Fibroblast of lung (primary cell): Measurements from ENCODE around the gene GPR55. TPM values are rescaled to one million over a fixed set of nuclear protein-coding genes. Genes with fewer than 3 reads are reported as not detected.

Experiments used
- DNase-seq, 2 donors: peaks; one replicate each; pipeline versions ENCODE4 v3.0.0 to v3.0.0-alpha.2; 2010; ENCODE audit warnings: low read depth in 2 of 2
- H2AFZ ChIP-seq: 2 replicates; pipeline ENCODE4 v1.5.1; 2012; ENCODE audit warnings: low read length, control low read depth, inconsistent platforms
- H3K27ac ChIP-seq: 2 replicates; pipeline ENCODE4 v1.5.1; 2011; ENCODE audit warnings: low read length, control low read depth; ENCODE audit not compliant: insufficient read depth
- H3K27me3 ChIP-seq: 2 replicates; pipeline ENCODE4 v1.5.1; 2011; ENCODE audit warnings: mild to moderate bottlenecking, low read length; ENCODE audit not compliant: control insufficient read depth, insufficient read depth
- H3K36me3 ChIP-seq: 2 replicates; pipeline ENCODE4 v1.5.1; 2011; ENCODE audit warnings: low read length; ENCODE audit not compliant: control insufficient read depth, insufficient read depth
- H3K4me1 ChIP-seq: 2 replicates; pipeline ENCODE4 v1.5.1; 2011; ENCODE audit warnings: low read length; ENCODE audit not compliant: control insufficient read depth, insufficient read depth; ENCODE audit errors: extremely low read depth
- H3K4me2 ChIP-seq: 2 replicates; pipeline ENCODE4 v1.5.1; 2011; ENCODE audit warnings: low read length, control low read depth; ENCODE audit not compliant: insufficient read depth; ENCODE audit errors: extremely low read depth
- H3K4me3 ChIP-seq, 4 experiments: fragments of 200-600 bp in 1 of 4; sonication (generic) in 1 of 4; replicated peaks in 1 of 4; 2 replicates each; pipeline ENCODE4 v1.5.1; 2011 to 2016; ENCODE audit warnings: low read length in 4 of 4, low read depth in 3 of 4, mild to moderate bottlenecking in 3 of 4, control low read depth in 2 of 4, inconsistent platforms in 1 of 4, mixed read lengths in 1 of 4; ENCODE audit not compliant: insufficient read depth in 1 of 4; ENCODE audit errors: control extremely low read depth in 1 of 4
- H3K79me2 ChIP-seq: 2 replicates; pipeline ENCODE4 v1.5.1; 2012; ENCODE audit warnings: mild to moderate bottlenecking, low read length, inconsistent platforms; ENCODE audit not compliant: control insufficient read depth, insufficient read depth
- H3K9ac ChIP-seq: 2 replicates; pipeline ENCODE4 v1.5.1; 2011; ENCODE audit warnings: mild to moderate bottlenecking, low read length, control low read depth; ENCODE audit not compliant: insufficient read depth
- H3K9me3 ChIP-seq: 2 replicates; pipeline ENCODE4 v1.5.1; 2012; ENCODE audit warnings: low read depth, low read length; ENCODE audit not compliant: control insufficient read depth, insufficient read depth
- H4K20me1 ChIP-seq: 2 replicates; pipeline ENCODE4 v1.5.1; 2011; ENCODE audit warnings: low read length; ENCODE audit not compliant: control insufficient read depth, insufficient read depth; ENCODE audit errors: extremely low read depth
- CTCF ChIP-seq, 2 donors: IDR thresholded peaks in 1 of 2; conservative IDR thresholded peaks in 1 of 2; 1 replicate in 1 of 2; 2 replicates in 1 of 2; pipeline ENCODE4 v1.5.1; 2011 to 2012; ENCODE audit warnings: low read length in 2 of 2, control low read depth in 1 of 2, inconsistent platforms in 1 of 2, low read depth in 1 of 2, mild to moderate bottlenecking in 1 of 2
- EZH2 ChIP-seq: IDR thresholded peaks from 2 replicates; pipeline ENCODE4 v1.5.1; 2012; ENCODE audit warnings: low read length, control low read depth, mild to moderate bottlenecking; ENCODE audit errors: missing control alignments
- polyA plus RNA-seq, 2 donors: library from polyadenylated mRNA; depleted of rRNA in 1 of 2; stranded (reverse) in 1 of 2; unstranded in 1 of 2; fragments of >200 nt; gene quantifications; 2 replicates each; pipeline ENCODE4 v1.2.1, GENCODE V29; 2011 to 2012; ENCODE audit warnings: missing spikeins in 1 of 2
- total RNA-seq: library from RNA; depleted of rRNA; stranded (reverse); fragments of >200 nt; gene quantifications from 2 replicates; pipeline ENCODE4 v1.2.1, GENCODE V29; 2014

GPR55 gene
- total and polyA plus RNA-seq, 2 donors (not counting 1 experiment from before 2014, with no cell fraction given), result not detected

DNA sequence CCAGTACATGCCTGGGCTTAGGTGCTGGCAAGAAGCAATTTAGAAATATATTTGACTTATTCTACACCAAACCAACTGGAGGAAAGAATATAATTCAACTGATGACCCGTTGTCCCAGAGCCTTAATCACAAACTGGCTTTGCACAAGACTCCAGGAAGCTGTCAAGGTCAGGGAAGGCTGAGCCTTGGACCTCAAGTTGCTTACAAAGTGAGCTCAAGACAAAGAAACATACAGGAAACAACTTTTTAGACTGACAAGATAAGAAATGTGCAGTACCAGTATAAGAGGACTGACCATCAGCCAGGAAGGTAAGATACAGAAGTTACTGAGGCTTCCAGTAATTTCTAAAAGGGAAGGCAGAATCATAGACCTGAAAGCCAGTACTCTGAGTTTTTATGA is 35.0 kb upstream of the GPR55 start:
- no peak overlapping the region for H3K4me3 ChIP-seq
- no peaks in the 10 kb centered on the region for H3K36me3 ChIP-seq
- no peak overlapping the region for H3K27ac ChIP-seq
- H3K9me3 ChIP-seq, result no peaks in the 10 kb centered on the region
- no peaks in the 10 kb centered on the region for H3K27me3 ChIP-seq
- H3K79me2 ChIP-seq, result no peaks in the 10 kb centered on the region
- H2AFZ ChIP-seq, result no peak overlapping the region
- no peak overlapping the region for H3K9ac ChIP-seq
- no peaks in the 10 kb centered on the region for H3K4me1 ChIP-seq
- TF ChIP-seq CTCF (conservative IDR thresholded peaks at IDR 0.05 in 1 of 2, IDR thresholded peaks at IDR 0.05 in 1 of 2; ENCODE audit: low read depth in 1 of 2, low read length in 2 of 2), result no peak
- TF ChIP-seq EZH2, result no peak
- DNase-seq, result no peak
- H3K4me2 ChIP-seq, result no peak overlapping the region
- H4K20me1 ChIP-seq, result no peaks in the 10 kb centered on the region

DNA sequence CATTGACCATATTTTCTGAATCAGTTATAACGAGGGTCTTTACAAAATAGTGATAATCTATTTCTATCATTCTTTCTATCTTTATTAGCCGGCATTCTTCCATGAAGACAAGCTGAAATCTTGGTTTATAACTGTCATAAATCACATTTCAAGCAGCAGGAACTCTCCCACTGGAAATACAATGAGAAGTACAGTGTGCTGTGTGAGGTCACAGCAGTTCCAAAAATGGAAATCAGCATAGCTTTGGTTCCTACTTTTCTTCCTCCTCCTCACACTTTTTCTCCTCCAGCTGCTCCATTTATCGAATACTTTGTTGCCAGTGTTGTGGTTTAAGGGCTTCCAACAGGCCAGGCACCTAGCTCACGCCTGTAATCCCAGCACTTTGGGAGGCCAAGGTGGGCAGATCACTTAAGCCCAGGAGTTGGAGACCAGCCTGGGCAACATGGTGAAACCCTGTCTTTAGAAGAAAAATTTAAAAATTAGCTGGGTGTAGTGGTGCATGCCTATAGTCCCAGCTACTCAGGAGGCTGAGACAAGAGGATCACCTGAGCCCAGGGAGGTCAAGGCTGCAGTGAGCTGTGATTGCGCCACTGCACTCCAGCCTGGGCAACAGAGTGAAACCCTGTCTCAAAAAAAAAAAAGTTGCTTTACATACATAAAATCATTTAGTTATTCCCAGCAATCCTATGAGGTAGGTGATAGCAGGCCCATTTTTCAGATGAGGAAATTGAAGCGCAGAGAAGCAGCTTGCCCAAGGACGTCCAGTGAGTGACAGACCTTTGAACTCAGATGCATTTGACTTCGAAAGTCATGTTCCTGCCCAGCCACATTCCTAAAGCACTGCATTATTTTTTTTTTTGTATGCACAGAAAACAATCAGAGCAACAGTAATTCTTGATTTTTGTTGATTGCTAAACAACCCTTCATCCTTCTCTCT is 34.0 kb upstream of the GPR55 start:
- H3K36me3 ChIP-seq, result no peaks in the 10 kb centered on the region

More for the DNA sequence above, 34.0 kb upstream of the GPR55 start:
- H3K4me2 ChIP-seq, result no peak overlapping the region
- H3K27ac ChIP-seq, result no peak overlapping the region
- TF ChIP-seq EZH2 (no peak), CTCF (conservative IDR thresholded peaks at IDR 0.05 in 1 of 2, IDR thresholded peaks at IDR 0.05 in 1 of 2; ENCODE audit: low read depth in 1 of 2, low read length in 2 of 2) (no peak)
- H3K4me3 ChIP-seq, result no peak overlapping the region
- H3K79me2 ChIP-seq, result no peaks in the 10 kb centered on the region
- no peaks in the 10 kb centered on the region for H3K27me3 ChIP-seq
- DNase-seq, result no peak
- H2AFZ ChIP-seq, result no peak overlapping the region
- no peaks in the 10 kb centered on the region for H3K4me1 ChIP-seq
- H4K20me1 ChIP-seq, result no peaks in the 10 kb centered on the region
- H3K9ac ChIP-seq, result no peak overlapping the region
- no peaks in the 10 kb centered on the region for H3K9me3 ChIP-seq
